Measurements from ENCODE around the gene ZNF765. TPM values are rescaled to one million over a fixed set of nuclear protein-coding genes. Genes with fewer than 3 reads are reported as not detected.
A peak's percentile ranks its signal among the peaks of the same experiment; 100 is the strongest.
"Not testable (repeated sequence)": the region's sequence is repeated elsewhere in the genome, so short reads cannot be mapped to it uniquely, and the experiment has no call there.

The ZNF765 gene
- total RNA-seq, 1 donor from 2014 or later: 14.9 TPM

DNA sequence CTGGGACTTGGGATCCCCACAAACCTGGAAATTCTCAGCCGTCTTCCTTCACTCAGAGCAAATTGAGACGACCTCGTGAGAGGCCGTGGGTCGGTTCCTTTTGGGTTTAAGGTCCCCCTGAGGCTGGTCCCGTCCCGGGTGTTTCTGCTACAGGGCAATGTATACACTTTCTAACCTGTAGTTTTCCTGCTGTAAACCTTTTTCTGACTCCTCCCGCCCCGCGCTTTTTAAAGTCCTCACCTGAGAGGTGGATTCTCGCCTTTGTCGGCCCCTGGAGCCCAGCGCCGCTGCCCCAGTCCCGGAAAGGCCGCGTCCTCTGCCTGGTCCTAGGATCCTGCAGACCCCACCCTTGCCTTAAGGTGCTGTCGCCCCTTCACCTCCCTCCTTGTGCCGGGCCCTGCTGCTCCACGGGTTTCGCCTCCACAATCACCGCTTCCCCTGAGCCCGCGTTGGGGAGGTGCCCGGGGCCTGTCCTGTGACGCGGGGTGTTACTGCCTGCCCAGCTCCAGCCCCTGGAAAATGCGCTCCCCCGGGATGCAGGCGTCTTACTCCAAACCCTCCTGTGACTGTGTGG, 37.2 kb downstream of the ZNF765 start:
- no peak for TF ChIP-seq EZH2 (IDR thresholded peaks at IDR 0.05)
- TF ChIP-seq, protein P1, sequence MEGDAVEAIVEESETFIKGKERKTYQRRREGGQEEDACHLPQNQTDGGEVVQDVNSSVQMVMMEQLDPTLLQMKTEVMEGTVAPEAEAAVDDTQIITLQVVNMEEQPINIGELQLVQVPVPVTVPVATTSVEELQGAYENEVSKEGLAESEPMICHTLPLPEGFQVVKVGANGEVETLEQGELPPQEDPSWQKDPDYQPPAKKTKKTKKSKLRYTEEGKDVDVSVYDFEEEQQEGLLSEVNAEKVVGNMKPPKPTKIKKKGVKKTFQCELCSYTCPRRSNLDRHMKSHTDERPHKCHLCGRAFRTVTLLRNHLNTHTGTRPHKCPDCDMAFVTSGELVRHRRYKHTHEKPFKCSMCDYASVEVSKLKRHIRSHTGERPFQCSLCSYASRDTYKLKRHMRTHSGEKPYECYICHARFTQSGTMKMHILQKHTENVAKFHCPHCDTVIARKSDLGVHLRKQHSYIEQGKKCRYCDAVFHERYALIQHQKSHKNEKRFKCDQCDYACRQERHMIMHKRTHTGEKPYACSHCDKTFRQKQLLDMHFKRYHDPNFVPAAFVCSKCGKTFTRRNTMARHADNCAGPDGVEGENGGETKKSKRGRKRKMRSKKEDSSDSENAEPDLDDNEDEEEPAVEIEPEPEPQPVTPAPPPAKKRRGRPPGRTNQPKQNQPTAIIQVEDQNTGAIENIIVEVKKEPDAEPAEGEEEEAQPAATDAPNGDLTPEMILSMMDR (IDR thresholded peaks at IDR 0.05): no peak
- no peak for TF ChIP-seq EZH2phosphoT487 (IDR thresholded peaks at IDR 0.05)
- Histone ChIP-seq H3K27me3 (no peaks in the 10 kb centered on the region), H3K4me3 (peak overlapping the region; percentile 77), H3K79me2 (ENCODE audit: low read depth) (peaks cover 17% of the 10 kb centered on the region), H3K36me3 (no peaks in the 10 kb centered on the region), H3K4me1 (no peaks in the 10 kb centered on the region), H2AFZ (replicated peaks) (peak overlapping the region; percentile 66), H3K27ac (no peak overlapping the region), H4K20me1 (ENCODE audit: low read depth) (no peaks in the 10 kb centered on the region), H3K9me3 (ENCODE audit: low read depth) (no peaks in the 10 kb centered on the region), H3K9ac (peak overlapping the region; percentile 43), H3K4me2 (peak overlapping the region; percentile 88), H3F3A (ENCODE audit: low read depth) (no peaks in the 10 kb centered on the region)
- Mint-ChIP-seq H3K4me1 (peaks cover 10% of the 10 kb centered on the region), H3K4me3 (peak overlapping the region; percentile 94), H3K27ac (no peak overlapping the region), H3K9me3 (no peaks in the 10 kb centered on the region), H3K27me3 (ENCODE audit: insufficient read depth, low read depth) (no peaks in the 10 kb centered on the region), H3K36me3 (peaks cover 17% of the 10 kb centered on the region)
- DNase-seq (ENCODE audit: low spot score): peak; percentile 54

DNA sequence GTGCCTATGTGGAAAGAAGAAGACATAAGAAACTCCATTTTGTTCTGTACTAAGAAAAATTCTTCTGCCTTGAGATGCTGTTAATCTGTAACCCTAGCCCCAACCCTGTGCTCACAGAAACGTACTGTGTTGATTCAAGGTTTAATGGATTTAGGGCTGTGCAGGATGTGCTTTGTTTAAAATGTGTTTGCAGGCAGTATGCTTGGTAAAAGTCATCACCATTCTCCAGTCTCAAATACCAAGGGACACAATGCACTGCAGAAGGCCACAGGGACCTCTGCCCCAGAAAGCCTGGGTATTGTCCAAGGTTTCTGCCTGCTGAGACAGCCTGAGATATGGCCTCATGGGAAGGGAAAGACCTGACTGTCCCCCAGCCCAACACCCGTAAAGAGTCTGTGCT, 48.9 kb downstream of the ZNF765 start:
- H3K27ac ChIP-seq; H3K79me2 ChIP-seq (ENCODE audit: low read depth); H3K4me2 ChIP-seq; H3K4me1 Mint-ChIP-seq; H3K9ac ChIP-seq; H3K4me1 ChIP-seq; H3K27me3 Mint-ChIP-seq (ENCODE audit: insufficient read depth, low read depth); H3K36me3 ChIP-seq; H3K4me3 Mint-ChIP-seq; DNase-seq (ENCODE audit: low spot score); H3K9me3 ChIP-seq (ENCODE audit: low read depth); H3F3A ChIP-seq (ENCODE audit: low read depth); H2AFZ ChIP-seq (replicated peaks); H3K27ac Mint-ChIP-seq; H3K4me3 ChIP-seq; H4K20me1 ChIP-seq (ENCODE audit: low read depth); H3K27me3 ChIP-seq: not testable (repeated sequence)
- Mint-ChIP-seq H3K36me3 (peaks cover 65% of the 10 kb centered on the region), H3K9me3 (peaks cover 41% of the 10 kb centered on the region)

DNA sequence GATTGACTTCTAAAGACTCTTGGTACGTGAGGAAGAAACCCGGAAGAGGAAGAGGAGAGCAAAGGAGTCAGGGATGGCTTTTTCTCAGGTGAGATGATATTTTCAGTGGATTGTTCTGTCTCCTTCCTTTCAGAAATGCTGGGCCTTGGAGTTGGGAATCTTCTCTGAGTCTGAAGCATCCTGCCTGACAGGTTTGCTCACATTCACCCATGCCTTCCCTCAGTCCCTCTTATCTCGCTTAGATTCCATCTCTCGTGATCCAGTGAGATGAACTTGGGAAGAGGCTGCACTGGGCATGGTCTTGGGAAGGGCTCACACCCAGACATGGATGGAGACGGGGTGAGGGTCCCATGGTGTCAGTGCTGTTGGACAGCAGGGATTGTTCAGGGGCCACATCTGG, 52.2 kb downstream of the ZNF765 start:
- not testable (repeated sequence) for H3K79me2 ChIP-seq (ENCODE audit: low read depth); H3K27ac Mint-ChIP-seq; H3K36me3 ChIP-seq; H3K4me2 ChIP-seq; H3K4me3 Mint-ChIP-seq; H2AFZ ChIP-seq (replicated peaks); H3K9me3 ChIP-seq (ENCODE audit: low read depth); H3K4me1 Mint-ChIP-seq; H3K9ac ChIP-seq; H4K20me1 ChIP-seq (ENCODE audit: low read depth); H3K27me3 Mint-ChIP-seq (ENCODE audit: insufficient read depth, low read depth); H3K27me3 ChIP-seq; DNase-seq (ENCODE audit: low spot score); H3K4me1 ChIP-seq; H3F3A ChIP-seq (ENCODE audit: low read depth); H3K27ac ChIP-seq; H3K4me3 ChIP-seq
- Mint-ChIP-seq H3K36me3 (peaks cover 69% of the 10 kb centered on the region), H3K9me3 (peaks cover 50% of the 10 kb centered on the region)

DNA sequence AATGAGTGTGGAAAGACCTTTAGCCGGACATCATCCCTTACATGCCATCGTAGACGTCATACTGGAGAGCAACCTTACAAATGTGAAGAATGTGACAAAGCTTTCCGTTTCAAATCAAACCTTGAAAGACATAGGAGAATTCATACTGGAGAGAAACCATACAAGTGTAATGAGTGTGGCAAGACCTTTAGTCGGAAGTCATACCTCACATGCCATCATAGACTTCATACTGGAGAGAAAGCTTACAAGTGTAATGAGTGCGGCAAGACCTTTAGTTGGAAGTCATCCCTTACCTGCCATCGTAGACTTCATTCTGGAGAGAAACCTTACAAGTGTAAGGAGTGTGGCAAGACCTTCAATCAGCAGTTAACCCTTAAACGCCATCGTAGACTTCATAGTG, 60.9 kb downstream of the ZNF765 start:
- H3K9ac ChIP-seq: no peak overlapping the region
- Mint-ChIP-seq H3K27ac (no peak overlapping the region), H3K4me1 (no peaks in the 10 kb centered on the region), H3K9me3 (peaks cover 72% of the 10 kb centered on the region), H3K27me3 (ENCODE audit: insufficient read depth, low read depth) (no peaks in the 10 kb centered on the region), H3K36me3 (peaks cover 65% of the 10 kb centered on the region), H3K4me3 (no peak overlapping the region)
- no peaks in the 10 kb centered on the region for H3K4me1 ChIP-seq
- H3K36me3 ChIP-seq: peaks cover 20% of the 10 kb centered on the region
- peaks cover 24% of the 10 kb centered on the region for H3K9me3 ChIP-seq (ENCODE audit: low read depth)
- no peak overlapping the region for H3K4me2 ChIP-seq
- H4K20me1 ChIP-seq (ENCODE audit: low read depth): no peaks in the 10 kb centered on the region
- no peaks in the 10 kb centered on the region for H3K79me2 ChIP-seq (ENCODE audit: low read depth)
- H3K4me3 ChIP-seq: no peak overlapping the region
- TF ChIP-seq EZH2phosphoT487 (IDR thresholded peaks at IDR 0.05) (no peak), EZH2 (IDR thresholded peaks at IDR 0.05) (no peak)
- TF ChIP-seq, protein P1 (IDR thresholded peaks at IDR 0.05): no peak
- no peaks in the 10 kb centered on the region for H3F3A ChIP-seq (ENCODE audit: low read depth)
- no peaks in the 10 kb centered on the region for H3K27me3 ChIP-seq
- no peak overlapping the region for H3K27ac ChIP-seq
- H2AFZ ChIP-seq (replicated peaks): no peak overlapping the region
- DNase-seq (ENCODE audit: low spot score): no peak

DNA sequence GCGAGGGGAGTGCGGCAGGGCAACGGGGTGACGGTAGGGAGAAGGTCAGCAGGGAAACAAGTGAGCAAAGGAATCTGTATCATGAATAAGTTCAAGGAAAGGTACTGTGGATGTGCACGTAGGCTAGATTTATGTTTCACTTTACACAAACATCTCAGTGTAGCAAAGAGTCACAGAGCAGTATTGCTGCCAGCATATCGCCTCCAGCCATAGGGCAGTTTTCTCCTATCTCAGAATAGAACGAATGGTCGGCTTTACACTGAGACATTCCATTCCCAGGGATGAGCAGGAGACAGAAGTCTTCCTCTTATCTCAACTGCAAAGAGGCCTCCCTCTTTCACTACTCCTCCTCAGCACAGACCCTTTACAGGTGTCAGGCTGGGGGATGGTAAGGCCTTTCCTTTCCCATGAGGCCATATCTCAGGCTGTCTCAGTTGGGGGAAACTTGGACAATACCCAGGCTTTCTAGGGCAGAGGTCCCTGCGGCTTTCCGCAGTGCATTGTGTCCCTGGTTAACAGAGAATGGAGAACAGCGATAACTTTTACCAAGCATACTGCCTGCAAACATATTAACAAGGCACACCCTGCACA, 65.3 kb downstream of the ZNF765 start:
- not testable (repeated sequence) for H3K27ac Mint-ChIP-seq
- H3K36me3 Mint-ChIP-seq: peaks cover 38% of the 10 kb centered on the region

More for the DNA sequence above, 65.3 kb downstream of the ZNF765 start:
- not testable (repeated sequence) for DNase-seq (ENCODE audit: low spot score); H3K27me3 ChIP-seq; H3K27ac ChIP-seq; H3K4me2 ChIP-seq; H3K4me3 ChIP-seq; H2AFZ ChIP-seq (replicated peaks); H3K4me1 Mint-ChIP-seq; H3K9ac ChIP-seq; H3K27me3 Mint-ChIP-seq (ENCODE audit: insufficient read depth, low read depth); H3K4me1 ChIP-seq; H3K36me3 ChIP-seq; H3K4me3 Mint-ChIP-seq; H3K79me2 ChIP-seq (ENCODE audit: low read depth); H4K20me1 ChIP-seq (ENCODE audit: low read depth); H3F3A ChIP-seq (ENCODE audit: low read depth)
- H3K9me3 ChIP-seq (ENCODE audit: low read depth): peaks cover 12% of the 10 kb centered on the region
- H3K9me3 Mint-ChIP-seq: peaks cover 57% of the 10 kb centered on the region
